Activated CD8-positive, alpha-beta memory T cell treated with anti-CD3 and anti-CD28 coated beads, Interleukin-2, amount 50 U/mL, for 24 hours (primary cell): ENCODE results near the gene LIN28B.
"Not testable (repeated sequence)": the region's sequence is repeated elsewhere in the genome, so short reads cannot be mapped to it uniquely, and the experiment has no call there.

Source experiments
- DNase-seq: peaks from one replicate; pipeline ENCODE4 v3.0.0-alpha.2; 2020; ENCODE audit errors: extremely low read depth

The LIN28B gene

GRCh38 chr6:105066836-105067235, 109.9 kb downstream of the LIN28B start:
- no peak for DNase-seq

- no peak for DNase-seq
Measured at GRCh38 chr6:105067329-105067728, 110.4 kb downstream of the LIN28B start.

- no peak for DNase-seq
Measured at GRCh38 chr6:105068407-105068806, 111.5 kb downstream of the LIN28B start.

- DNase-seq: no peak
Measured at GRCh38 chr6:105069821-105070445, 113.0 kb downstream of the LIN28B start.

- DNase-seq: no peak
Measured at GRCh38 chr6:105072798-105073199, 115.9 kb downstream of the LIN28B start.

GRCh38 chr6:105075210-105075609, 118.3 kb downstream of the LIN28B start:
- no peak for DNase-seq

- DNase-seq: not testable (repeated sequence)
Measured at GRCh38 chr6:105076418-105076817, 119.5 kb downstream of the LIN28B start.

- no peak for DNase-seq
Measured at GRCh38 chr6:105077596-105078385, 120.9 kb downstream of the LIN28B start.

- no peak for DNase-seq
Measured at GRCh38 chr6:105078386-105078708, 121.4 kb downstream of the LIN28B start.

GRCh38 chr6:105080279-105080678, 123.4 kb downstream of the LIN28B start:
- DNase-seq: no peak

- DNase-seq: not testable (repeated sequence)
Measured at GRCh38 chr6:105081662-105082061, 124.8 kb downstream of the LIN28B start.

- no peak for DNase-seq
Measured at GRCh38 chr6:105087571-105088211, 130.8 kb downstream of the LIN28B start.

- DNase-seq: no peak
Measured at GRCh38 chr6:105091140-105091829, 134.4 kb downstream of the LIN28B start.

GRCh38 chr6:105094133-105094640, 137.3 kb downstream of the LIN28B start:
- DNase-seq: no peak

GRCh38 chr6:105095139-105095538, 138.2 kb downstream of the LIN28B start:
- no peak for DNase-seq

GRCh38 chr6:105097288-105097687, 140.4 kb downstream of the LIN28B start:
- DNase-seq: no peak

GRCh38 chr6:105099371-105099770, 142.5 kb downstream of the LIN28B start:
- no peak for DNase-seq

- no peak for DNase-seq
Measured at GRCh38 chr6:105102186-105102585, 145.3 kb downstream of the LIN28B start.

GRCh38 chr6:105105094-105105493, 148.2 kb downstream of the LIN28B start:
- no peak for DNase-seq

GRCh38 chr6:105106260-105106659, 149.4 kb downstream of the LIN28B start:
- no peak for DNase-seq

GRCh38 chr6:105107207-105107606, 150.3 kb downstream of the LIN28B start:
- no peak for DNase-seq

- DNase-seq: no peak
Measured at GRCh38 chr6:105108631-105109262, 151.8 kb downstream of the LIN28B start.
